Stimulated activated CD8-positive, alpha-beta memory T cell treated with anti-CD3 and anti-CD28 coated beads, Interleukin-12 subunit alpha, Interleukin-12 subunit beta, amount 100 ng/mL, for 1 hour (primary cell): ENCODE data around the gene KLRF1.
A peak's percentile ranks its signal among the peaks of the same experiment; 100 is the strongest.

Experiments used
- DNase-seq: peaks from one replicate; pipeline ENCODE4 v3.0.0-alpha.2; 2020; ENCODE audit warnings: low read depth

The KLRF1 gene

GRCh38 chr12:9809338-9809737 is 17.9 kb upstream of the KLRF1 start:
- no peak for DNase-seq

- no peak for DNase-seq
These were observed 17.4 kb upstream of the KLRF1 start for GRCh38 chr12:9809866-9810265.

DNA sequence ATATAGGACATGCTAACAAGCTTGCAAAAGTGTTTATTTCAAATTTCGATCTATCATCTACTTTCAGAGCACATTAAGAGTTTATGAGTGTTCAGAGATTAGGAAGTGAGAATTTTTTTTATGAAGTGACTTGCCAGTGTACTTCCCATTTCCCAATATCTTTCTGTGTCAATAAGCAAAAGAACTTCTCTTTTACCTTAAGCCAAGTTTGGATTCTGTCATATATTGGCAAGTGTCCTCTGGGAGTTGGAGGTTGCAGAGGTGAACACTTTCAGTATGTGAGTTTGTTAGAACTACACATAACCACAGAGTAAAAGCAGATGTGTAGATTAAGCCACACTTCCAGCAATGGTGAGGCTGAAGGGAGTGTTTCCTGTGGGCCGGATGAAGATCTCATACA is 16.6 kb upstream of the KLRF1 start:
- no peak for DNase-seq

DNA sequence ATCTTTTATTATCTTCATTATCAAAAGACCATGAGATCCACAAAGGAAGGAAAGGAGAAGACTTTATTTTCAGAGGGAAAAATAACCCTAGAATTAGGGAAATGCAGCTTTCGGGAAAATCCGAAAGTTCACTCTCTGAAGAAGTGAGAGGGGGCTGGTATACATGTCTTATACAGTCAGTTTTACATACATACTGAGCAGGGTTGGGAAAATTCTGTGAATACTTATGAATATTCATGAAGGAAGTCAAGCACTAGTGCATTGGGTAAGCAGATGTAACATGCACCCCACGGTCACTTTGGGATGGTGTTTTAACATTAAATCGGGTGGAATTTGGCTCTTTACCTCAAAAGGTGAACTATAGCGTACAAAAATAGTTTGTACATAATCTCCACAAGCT is 15.7 kb upstream of the KLRF1 start:
- no peak for DNase-seq

DNA sequence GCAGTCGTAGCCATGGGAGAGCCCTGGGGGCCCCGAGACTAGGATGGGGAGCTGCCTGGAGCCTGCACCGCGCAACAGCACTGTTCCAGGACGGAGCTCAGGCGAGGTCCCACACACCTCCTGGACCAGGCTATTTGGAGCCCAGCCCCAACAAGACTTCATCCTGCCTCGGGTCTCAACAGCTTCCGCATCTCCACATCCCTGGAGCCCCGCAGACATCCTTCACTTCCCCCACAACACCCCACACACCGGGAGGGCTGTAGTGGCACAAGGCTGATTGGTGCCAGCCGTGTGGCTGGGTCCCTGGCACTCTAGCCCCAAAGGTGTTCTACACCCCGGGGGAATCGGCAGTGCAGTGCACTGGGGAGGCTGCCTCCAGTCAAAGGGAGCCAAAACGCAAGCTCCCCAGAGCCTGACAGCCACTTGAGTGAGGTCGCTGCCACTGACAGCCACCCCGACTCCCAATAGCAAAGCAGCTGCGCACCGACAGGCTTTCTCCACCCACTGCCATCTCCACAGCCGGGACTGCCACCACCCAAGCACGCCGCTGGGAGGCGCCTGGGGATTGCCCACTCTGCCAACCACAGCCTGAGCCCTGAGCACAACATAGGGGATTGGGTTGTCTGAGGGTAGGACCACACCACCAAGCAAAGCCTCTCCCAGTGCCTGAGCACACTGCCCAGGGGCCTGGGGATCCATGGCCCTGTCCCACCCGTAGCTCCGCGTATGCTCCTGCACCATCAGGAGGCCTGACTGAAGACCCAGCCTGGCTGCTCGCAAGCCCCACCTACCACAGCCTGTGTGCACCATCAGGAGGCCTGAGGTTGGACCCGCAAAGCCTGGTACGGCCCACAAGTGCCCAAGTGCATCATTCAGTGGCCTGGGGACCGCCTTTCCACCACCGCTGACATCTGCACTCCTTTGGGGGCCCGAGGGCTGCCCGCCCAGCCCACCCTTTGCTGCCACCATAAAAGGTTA is 13.2 kb upstream of the KLRF1 start:
- DNase-seq, result peak; percentile 91

DNA sequence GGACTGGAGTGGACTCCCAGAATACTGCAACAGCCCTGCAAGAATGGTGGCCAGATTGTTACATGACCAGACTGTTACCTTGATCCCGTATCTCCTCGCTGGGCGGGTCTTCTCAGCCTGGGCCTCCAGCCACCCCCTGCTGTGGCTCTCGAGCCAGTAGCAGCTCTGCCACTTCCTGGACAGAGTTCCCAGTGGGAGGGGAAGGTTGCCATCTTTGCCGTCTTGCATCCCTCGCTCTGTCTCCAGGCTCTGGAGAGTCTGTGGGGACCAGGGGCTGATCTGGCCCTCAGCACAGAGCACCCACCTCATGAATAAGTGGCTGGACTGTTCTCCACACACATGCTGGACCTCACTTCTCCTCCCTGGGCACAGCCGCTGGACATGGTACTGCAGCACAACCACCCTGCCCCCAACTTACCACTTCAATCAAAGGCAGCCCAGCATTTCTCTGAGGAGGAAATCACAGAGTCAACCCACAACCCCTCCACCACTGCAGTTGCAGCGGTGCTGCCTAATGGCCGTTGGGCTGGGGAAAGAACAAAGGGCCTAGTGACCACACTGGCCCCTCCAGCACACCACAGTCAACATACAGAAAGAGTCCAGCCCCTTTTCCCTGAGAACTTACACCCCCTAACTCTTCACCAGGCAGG is 6.9 kb upstream of the KLRF1 start:
- no peak for DNase-seq

DNA sequence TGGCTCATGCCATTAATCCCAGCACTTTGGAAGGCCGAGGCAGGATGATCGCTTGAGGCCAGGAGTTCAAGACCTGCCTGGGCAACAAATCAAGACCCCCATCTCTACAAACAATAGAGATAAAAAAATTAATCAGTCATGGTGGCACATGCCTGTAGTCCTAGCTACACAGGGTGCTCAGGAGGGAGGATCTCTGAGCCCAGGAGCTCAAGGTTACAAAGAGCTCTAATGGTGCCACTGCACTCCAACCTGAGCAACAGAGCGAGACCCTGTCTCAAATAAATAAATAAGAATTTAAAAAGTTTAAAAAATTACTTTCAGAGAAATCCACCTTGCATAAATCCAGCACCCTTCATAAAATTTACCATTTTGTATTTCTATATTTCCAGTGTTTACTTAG is 2.2 kb downstream of the KLRF1 start:
- no peak for DNase-seq

- no peak for DNase-seq
These were observed 2.7 kb downstream of the KLRF1 start for GRCh38 chr12:9829982-9830381.

DNA sequence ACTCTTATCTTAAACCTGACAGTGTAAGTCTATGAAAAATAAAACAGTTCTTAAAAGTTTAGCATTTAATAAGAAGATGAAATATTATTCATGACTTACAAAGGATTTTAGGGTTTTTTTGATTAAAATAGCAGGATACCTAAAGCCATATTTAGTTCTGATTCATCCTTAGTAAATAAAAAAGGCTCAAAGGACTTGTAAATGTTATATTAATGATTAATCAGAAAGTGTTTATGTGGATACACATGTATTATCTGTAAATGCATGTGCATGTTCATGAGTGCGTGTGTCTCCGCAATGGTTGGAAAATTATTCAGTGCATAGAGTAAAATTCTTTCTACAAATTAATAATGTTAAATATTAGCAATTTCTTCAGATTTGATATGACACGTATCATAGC is 4.4 kb downstream of the KLRF1 start:
- DNase-seq, result no peak

- no peak for DNase-seq
These were observed 16.1 kb downstream of the KLRF1 start for GRCh38 chr12:9843407-9843806.

DNA sequence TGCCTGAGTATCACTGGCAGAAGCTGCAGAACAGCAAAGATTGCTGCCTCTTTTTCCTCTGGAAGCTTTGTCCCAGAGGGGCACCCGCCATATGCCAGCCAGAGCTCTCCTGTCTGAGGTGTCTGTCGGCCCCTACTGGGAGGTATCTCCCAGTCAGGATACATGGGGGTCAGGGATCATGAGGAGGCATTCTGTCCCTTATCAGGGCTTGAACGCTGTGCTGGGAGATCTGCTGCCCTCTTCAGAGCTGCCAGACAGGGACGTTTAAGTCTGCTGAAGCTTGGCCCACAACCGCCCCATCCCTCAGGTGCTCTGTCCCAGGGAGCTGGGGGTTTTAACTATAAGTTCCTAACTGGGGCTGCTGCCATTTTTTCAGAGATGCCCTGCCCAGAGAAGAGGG is 21.6 kb downstream of the KLRF1 start:
- DNase-seq, result no peak

- DNase-seq, result no peak
These were observed 23.8 kb downstream of the KLRF1 start for GRCh38 chr12:9851050-9851449.

- no peak for DNase-seq
These were observed 24.6 kb downstream of the KLRF1 start for GRCh38 chr12:9851927-9852326.

- no peak for DNase-seq
These were observed 28.9 kb downstream of the KLRF1 start for GRCh38 chr12:9856151-9856550.

- no peak for DNase-seq
These were observed 29.6 kb downstream of the KLRF1 start for GRCh38 chr12:9856894-9857293.

DNA sequence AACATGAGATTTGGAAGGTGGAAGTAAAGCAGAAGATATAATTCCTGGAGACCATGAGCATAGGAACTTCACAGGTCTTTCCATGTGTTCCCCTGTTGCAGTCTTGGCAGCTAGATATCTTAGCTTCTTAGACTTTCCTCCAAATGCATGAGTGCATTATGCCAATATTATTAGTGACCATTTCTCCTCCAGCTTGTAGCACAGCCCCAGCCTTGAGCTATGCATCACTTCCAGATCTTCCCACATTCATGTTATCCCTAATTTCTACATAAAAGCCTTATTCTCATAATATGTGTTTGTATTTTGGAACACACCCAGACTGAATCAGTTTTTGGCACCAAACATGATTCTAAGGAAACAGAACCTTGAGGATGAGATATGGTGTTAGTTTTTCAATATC is 30.9 kb downstream of the KLRF1 start:
- no peak for DNase-seq

GRCh38 chr12:9864913-9865675 is 37.8 kb downstream of the KLRF1 start:
- no peak for DNase-seq

GRCh38 chr12:9866860-9867269 is 39.6 kb downstream of the KLRF1 start:
- DNase-seq, result no peak

- DNase-seq, result no peak
These were observed 40.2 kb downstream of the KLRF1 start for GRCh38 chr12:9867531-9867930.

DNA sequence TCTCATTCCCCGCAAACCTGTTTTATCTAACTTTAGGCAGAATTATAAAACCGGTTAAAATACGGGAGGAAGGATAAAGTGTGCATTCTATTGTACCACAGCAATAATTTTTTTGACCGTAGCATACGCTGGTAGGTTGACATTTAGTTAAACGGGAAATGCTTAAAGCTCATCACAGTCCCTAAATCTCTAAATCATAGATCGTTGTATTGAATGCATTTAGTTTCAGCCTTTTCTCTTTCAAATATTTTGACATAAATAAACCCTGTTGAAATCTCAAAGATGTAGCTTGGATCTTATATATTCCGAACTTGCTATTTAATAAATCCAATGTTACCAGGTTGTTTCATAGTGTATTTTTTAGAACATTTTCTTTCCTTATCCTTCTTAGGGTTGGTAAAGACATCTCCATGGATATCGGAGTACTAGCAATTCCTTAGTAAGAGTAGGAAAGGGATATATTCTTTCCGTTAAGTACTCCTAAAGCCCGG is 41.1 kb downstream of the KLRF1 start:
- DNase-seq, result no peak

- no peak for DNase-seq
These were observed 41.6 kb downstream of the KLRF1 start for GRCh38 chr12:9868951-9869306.

DNA sequence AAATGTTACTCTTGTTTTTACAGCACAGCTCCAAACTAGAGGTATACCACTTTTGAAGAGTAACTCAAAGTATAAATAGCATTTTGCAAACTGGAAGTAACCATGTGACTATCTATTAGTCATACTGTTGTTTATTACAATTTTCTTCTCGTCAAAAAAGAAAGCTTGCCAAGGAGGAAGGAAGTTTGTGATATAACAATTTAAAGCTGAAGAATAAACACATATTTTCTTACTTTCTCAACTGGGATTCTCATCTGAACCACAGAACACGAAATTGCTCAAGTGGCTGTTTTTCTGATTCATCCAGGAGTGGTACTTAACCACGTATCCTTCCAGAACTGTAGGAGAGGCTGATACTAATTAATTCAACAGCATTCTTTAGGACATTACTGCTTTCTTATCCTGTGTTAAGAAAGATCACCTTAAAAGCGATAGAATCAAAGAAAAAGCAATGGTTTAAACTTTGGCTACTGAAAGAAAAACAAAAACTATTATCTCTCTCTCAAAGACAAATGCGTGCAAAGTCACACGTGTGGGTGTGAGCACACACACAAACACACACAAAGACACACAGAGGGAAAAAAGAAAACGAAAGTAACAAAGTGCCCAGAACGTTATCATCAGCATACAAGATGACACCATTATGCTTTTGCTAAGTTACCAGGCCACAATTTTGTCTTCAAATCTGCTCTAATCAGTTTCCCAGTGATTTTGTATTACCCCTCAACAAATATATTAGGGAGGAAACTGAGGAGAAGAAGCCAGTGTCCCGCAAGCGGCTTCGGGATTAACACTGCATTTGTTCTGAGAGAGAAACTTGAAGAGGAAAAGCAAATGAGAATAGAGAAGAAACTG is 42.3 kb downstream of the KLRF1 start, which contains the start of gene CLEC2B:
Gene CLEC2B (minus strand): TSS at position 48 of the 855 bp plus-strand sequence.
- DNase-seq, result no peak
